Neutrophil (primary cell): ENCODE results near the gene PRELP.
"Not testable (repeated sequence)": the region's sequence is repeated elsewhere in the genome, so short reads cannot be mapped to it uniquely, and the experiment has no call there.

Source experiments
- H3K27ac ChIP-seq: fragments of 200-600 bp; sonication (generic); 2 replicates; pipeline ENCODE4 v1.5.1; 2016; ENCODE audit warnings: mild to moderate bottlenecking, moderate library complexity
- H3K27me3 ChIP-seq: fragments of 200-600 bp; sonication (generic); 2 replicates; pipeline ENCODE4 v1.6.0; 2016; ENCODE audit warnings: mild to moderate bottlenecking
- H3K36me3 ChIP-seq: fragments of 200-600 bp; sonication (generic); 2 replicates; pipeline ENCODE4 v1.5.1; 2017
- H3K4me1 ChIP-seq, 2 experiments: fragments of 200-600 bp in 1 of 2; sonication (generic) in 1 of 2; 1 replicate in 1 of 2; 2 replicates in 1 of 2; pipeline versions ENCODE4 v1.5.1 to v1.6.1; 2013 to 2016; ENCODE audit warnings: low read depth in 1 of 2, low read length in 1 of 2, mild to moderate bottlenecking in 1 of 2, moderate library complexity in 1 of 2; ENCODE audit not compliant: control insufficient read depth in 1 of 2, insufficient read depth in 1 of 2
- H3K4me3 ChIP-seq, 2 experiments: fragments of 200-600 bp in 1 of 2; sonication (generic) in 1 of 2; 1 replicate in 1 of 2; 2 replicates in 1 of 2; pipeline ENCODE4 v1.5.1; 2013 to 2016; ENCODE audit warnings: low read depth in 1 of 2, low read length in 1 of 2, mild to moderate bottlenecking in 1 of 2, moderate library complexity in 1 of 2
- H3K9me3 ChIP-seq: fragments of 200-600 bp; sonication (generic); 2 replicates; pipeline ENCODE4 v1.5.1; 2016
- TF ChIP-seq, protein P1 (sequence below): fragments of 200-600 bp; sonication (generic); IDR thresholded peaks from 2 replicates; pipeline ENCODE4 v1.5.1; 2016; ENCODE audit warnings: antibody characterized with exemption

PRELP gene

DNA sequence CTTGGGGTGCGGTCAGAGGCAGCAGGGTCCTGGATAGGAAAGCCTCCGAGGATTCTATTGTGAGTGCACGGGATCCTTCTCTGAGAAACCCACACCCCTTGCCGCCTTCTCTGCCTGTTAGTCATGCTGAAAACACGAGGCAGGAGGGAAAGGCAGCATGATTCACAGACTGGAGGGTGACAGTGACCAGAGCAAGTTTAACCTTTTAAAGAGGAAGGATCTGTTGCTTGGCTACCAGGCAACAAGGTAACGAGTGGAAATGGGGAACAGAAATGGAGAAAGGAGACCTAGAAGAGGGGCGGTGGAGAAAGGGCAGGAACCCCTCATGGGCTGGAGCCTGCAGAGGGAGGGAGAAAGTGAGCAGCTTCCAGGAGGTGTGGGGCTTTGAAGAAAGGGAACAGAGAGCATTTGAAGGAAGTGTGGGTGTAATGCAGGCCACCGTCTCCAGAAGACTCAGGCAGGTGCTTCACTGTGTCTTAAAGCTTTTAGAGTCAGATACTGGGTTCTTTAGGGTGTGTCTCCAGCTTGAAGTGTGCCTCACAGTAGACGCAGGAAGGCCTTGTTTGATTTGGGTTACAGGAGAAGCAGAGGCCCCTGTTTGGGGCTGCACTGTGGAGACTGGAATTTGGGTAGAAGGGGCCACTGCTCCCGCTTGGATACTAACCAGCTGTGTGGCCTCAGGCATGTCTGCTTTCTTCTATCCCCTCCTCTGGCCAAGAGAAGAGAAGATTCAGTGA lies 37.4 kb downstream of the PRELP start:
- no peaks in the 10 kb centered on the region for H3K36me3 ChIP-seq
- no peaks in the 10 kb centered on the region for H3K27me3 ChIP-seq
- peaks cover 45 to 54% of the 10 kb centered on the region in 2 experiments for H3K4me1 ChIP-seq
- no peak overlapping the region for H3K4me3 ChIP-seq
- TF ChIP-seq, protein P1, sequence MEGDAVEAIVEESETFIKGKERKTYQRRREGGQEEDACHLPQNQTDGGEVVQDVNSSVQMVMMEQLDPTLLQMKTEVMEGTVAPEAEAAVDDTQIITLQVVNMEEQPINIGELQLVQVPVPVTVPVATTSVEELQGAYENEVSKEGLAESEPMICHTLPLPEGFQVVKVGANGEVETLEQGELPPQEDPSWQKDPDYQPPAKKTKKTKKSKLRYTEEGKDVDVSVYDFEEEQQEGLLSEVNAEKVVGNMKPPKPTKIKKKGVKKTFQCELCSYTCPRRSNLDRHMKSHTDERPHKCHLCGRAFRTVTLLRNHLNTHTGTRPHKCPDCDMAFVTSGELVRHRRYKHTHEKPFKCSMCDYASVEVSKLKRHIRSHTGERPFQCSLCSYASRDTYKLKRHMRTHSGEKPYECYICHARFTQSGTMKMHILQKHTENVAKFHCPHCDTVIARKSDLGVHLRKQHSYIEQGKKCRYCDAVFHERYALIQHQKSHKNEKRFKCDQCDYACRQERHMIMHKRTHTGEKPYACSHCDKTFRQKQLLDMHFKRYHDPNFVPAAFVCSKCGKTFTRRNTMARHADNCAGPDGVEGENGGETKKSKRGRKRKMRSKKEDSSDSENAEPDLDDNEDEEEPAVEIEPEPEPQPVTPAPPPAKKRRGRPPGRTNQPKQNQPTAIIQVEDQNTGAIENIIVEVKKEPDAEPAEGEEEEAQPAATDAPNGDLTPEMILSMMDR, result no peak
- H3K9me3 ChIP-seq, result no peaks in the 10 kb centered on the region
- H3K27ac ChIP-seq, result peak overlapping the region; percentile 21

DNA sequence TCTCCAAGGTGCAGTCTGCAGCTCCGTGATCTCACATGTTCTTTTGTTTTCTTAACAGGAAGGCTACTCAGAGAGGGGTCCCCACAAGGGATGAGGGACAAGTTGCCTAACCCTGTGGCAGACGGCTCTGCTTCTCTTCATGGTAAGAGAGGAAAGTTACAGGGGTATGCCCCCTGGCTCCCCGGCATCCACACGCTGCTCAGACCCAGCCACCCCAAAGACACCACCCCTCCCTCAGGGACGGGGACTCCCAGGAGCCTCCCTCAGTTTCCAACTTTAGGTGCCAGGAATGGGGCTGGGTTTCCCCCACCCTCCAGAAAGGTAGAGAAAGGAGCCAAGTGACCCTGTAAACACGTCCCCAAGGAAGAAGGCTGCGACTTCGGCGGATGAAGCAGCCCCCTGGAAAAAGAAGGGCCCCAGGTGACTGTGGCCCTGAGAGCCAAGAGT lies 38.0 kb downstream of the PRELP start:
- H3K36me3 ChIP-seq, result no peaks in the 10 kb centered on the region
- H3K4me3 ChIP-seq, result no peak overlapping the region
- TF ChIP-seq, protein P1, result no peak
- H3K27ac ChIP-seq, result peak overlapping the region; percentile 21
- H3K9me3 ChIP-seq, result no peaks in the 10 kb centered on the region
- H3K27me3 ChIP-seq, result no peaks in the 10 kb centered on the region
- H3K4me1 ChIP-seq, result peaks cover 45 to 54% of the 10 kb centered on the region in 2 experiments

DNA sequence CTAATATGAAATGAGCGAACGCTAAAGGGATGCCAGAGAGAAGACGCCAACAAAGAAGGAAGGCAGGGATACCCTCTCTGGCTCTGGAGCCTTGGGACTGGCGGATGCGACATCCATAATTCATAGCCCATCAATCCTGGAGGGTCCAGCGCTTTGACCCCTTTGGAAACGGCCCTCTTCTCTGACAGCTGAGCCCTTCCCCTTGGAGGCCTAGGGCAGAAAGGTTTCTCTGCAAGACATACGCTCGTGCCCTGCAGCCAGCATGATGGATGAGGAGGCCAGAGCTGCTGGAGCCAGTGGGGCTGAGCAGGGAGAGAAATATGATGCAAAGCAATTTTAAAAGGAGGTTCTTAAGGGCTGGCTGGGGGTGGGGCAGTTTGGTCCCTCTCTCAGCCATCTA lies 40.6 kb downstream of the PRELP start:
- Histone ChIP-seq H3K9me3 (no peaks in the 10 kb centered on the region), H3K4me1 (peaks cover 52 to 54% of the 10 kb centered on the region in 2 experiments), H3K4me3 (no peak overlapping the region), H3K27me3 (no peaks in the 10 kb centered on the region), H3K36me3 (no peaks in the 10 kb centered on the region), H3K27ac (no peak overlapping the region)
- TF ChIP-seq, protein P1, result no peak

DNA sequence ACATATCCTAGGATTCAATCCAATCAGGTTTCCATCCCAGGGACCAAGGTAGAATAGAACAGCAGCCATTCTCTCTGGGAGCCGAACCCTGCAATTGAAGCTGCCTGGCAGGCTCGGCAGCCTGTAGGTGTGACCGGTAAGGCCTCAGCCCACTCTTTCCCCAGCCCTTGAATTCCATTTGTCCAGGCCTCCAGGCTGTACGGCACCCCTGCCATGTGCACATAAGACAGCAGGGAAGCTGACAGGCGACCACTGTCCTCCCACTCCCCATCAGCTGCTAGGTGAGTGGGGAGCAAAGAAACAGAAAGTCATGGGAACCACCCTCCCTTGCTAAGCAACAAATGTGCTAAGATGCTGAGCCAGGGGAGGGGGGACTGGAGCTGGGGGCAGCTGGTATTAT lies 41.3 kb downstream of the PRELP start:
- H3K4me3 ChIP-seq, result no peak overlapping the region
- H3K27ac ChIP-seq, result no peak overlapping the region
- peaks cover 52 to 54% of the 10 kb centered on the region in 2 experiments for H3K4me1 ChIP-seq
- no peaks in the 10 kb centered on the region for H3K9me3 ChIP-seq
- no peaks in the 10 kb centered on the region for H3K36me3 ChIP-seq
- no peaks in the 10 kb centered on the region for H3K27me3 ChIP-seq
- TF ChIP-seq, protein P1, result no peak

DNA sequence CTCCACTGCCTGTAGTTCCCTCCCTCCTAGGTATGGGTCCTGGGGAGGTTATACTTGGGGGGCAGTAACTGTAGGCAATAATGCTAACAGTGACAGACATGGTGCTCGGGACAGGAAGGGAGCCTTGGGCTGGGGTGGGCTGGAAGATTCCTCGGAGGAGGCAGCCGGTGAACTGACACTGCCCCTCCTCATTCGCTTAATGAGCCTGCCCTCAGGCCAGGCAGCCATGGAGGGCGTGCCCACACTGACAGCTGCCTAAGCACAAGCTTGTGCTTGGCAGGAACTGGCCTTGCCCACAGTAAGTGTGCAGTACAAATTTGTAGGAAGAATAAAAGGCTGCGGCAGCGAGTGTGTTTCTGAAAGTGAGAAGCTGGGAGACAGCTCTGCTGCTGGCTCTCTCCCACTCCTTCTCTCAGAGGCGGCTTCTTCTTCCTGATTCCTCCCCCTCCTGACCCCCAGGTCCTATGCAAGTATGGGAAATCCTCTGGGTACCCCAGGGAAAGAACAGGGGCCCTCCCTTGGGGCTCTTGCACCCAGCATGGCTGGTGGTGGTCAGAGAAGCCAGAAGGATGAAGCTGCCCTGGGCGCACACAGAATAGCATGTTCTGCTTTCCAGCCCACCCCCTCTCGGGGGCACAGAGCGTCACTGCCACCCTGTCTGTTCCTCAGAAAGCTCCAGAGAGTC lies 42.0 kb downstream of the PRELP start:
- Histone ChIP-seq H3K36me3 (no peaks in the 10 kb centered on the region), H3K9me3 (no peaks in the 10 kb centered on the region), H3K4me1 (peaks cover 49 to 51% of the 10 kb centered on the region in 2 experiments), H3K27ac (no peak overlapping the region), H3K4me3 (no peak overlapping the region), H3K27me3 (no peaks in the 10 kb centered on the region)
- TF ChIP-seq, protein P1, result no peak

DNA sequence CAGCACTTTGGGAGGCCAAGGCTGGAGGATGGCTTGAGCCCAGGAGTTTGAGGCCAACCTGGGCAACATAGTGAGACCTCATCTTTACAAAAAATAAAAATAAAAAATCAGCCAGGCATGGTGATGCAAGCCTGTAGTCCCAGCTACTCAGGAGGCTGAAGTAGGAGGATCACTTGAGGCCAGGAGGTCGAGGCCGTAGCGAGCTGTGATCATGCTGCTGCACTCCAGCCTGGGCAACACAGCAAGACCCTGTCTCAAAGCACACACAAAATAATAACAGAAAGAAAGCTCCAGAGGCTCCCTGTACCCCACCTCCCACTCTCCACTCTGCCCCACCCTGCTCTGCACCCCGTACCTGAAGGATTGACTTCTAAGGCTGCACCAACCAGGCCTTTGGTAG lies 42.5 kb downstream of the PRELP start:
- H3K27ac ChIP-seq, H3K27me3 ChIP-seq, H3K36me3 ChIP-seq, H3K9me3 ChIP-seq, H3K4me3 ChIP-seq: not testable (repeated sequence)
- H3K4me1 ChIP-seq, result peaks cover 44 to 46% of the 10 kb centered on the region in 2 experiments
